MM.1S (cell line): Measurements from ENCODE around the gene SPRR2A.

ENCODE experiments used
- DNase-seq: peaks from one replicate; pipeline ENCODE4 v3.0.0-alpha.2; 2015
- H2AFZ ChIP-seq: fragments of 300-600 bp; sonication (generic); 2 replicates; pipeline ENCODE4 v1.6.0; 2016; ENCODE audit warnings: antibody characterized with exemption, low read length
- H3F3A ChIP-seq: fragments of 300-600 bp; sonication (generic); 2 replicates; pipeline ENCODE4 v1.6.1; 2016; ENCODE audit warnings: mild to moderate bottlenecking, antibody characterized with exemption, low read length, moderate library complexity, mixed read lengths; ENCODE audit not compliant: insufficient read depth
- H3K27ac ChIP-seq: fragments of 300-600 bp; sonication (generic); 2 replicates; pipeline ENCODE4 v1.5.1; 2016; ENCODE audit warnings: mild to moderate bottlenecking, low read length
- H3K27me3 ChIP-seq: fragments of 300-600 bp; sonication (generic); replicated peaks from 2 replicates; pipeline ENCODE4 v1.6.0; 2016; ENCODE audit warnings: low read length; ENCODE audit not compliant: insufficient read depth
- H3K36me3 ChIP-seq: fragments of 300-600 bp; sonication (generic); replicated peaks from 2 replicates; pipeline ENCODE4 v1.6.1; 2016; ENCODE audit warnings: mild to moderate bottlenecking, low read length, mixed read lengths; ENCODE audit not compliant: insufficient read depth
- H3K4me1 ChIP-seq: fragments of 300-600 bp; sonication (generic); 2 replicates; pipeline ENCODE4 v1.6.1; 2016; ENCODE audit warnings: low read length, mixed read lengths
- H3K4me2 ChIP-seq: fragments of 300-600 bp; sonication (generic); 2 replicates; pipeline ENCODE4 v1.6.0; 2016; ENCODE audit warnings: low read depth, low read length
- H3K4me3 ChIP-seq: fragments of 300-600 bp; sonication (generic); 2 replicates; pipeline ENCODE4 v1.5.1; 2016; ENCODE audit warnings: low read length, mixed read lengths
- H3K79me2 ChIP-seq: fragments of 300-600 bp; sonication (generic); 2 replicates; pipeline ENCODE4 v1.6.1; 2016; ENCODE audit warnings: mixed run types, low read length, mixed read lengths
- H3K9ac ChIP-seq: fragments of 300-600 bp; sonication (generic); 2 replicates; pipeline ENCODE4 v1.6.1; 2016; ENCODE audit warnings: low read length, mixed read lengths
- H3K9me2 ChIP-seq: fragments of 300-600 bp; sonication (generic); replicated peaks from 2 replicates; pipeline ENCODE4 v1.6.1; 2016; ENCODE audit warnings: mild to moderate bottlenecking, low read length, mixed read lengths; ENCODE audit not compliant: insufficient read depth
- H3K9me3 ChIP-seq: fragments of 300-600 bp; sonication (generic); replicated peaks from 2 replicates; pipeline ENCODE4 v1.6.1; 2016; ENCODE audit warnings: mild to moderate bottlenecking, low read length, mixed read lengths; ENCODE audit not compliant: insufficient read depth
- H4K20me1 ChIP-seq: fragments of 300-600 bp; sonication (generic); 2 replicates; pipeline ENCODE4 v1.6.1; 2016; ENCODE audit warnings: mild to moderate bottlenecking, low read length, moderate library complexity, mixed read lengths; ENCODE audit not compliant: insufficient read depth
- CTCF ChIP-seq: fragments of 300-600 bp; sonication (generic); IDR thresholded peaks from 2 replicates; pipeline ENCODE4 v1.5.1; 2016; ENCODE audit warnings: antibody characterized with exemption, low read length, mixed read lengths
- EZH2 ChIP-seq: fragments of 300-600 bp; sonication (generic); optimal IDR thresholded peaks from 2 replicates; pipeline ENCODE3; 2017; ENCODE audit warnings: low read depth, mild to moderate bottlenecking, antibody characterized with exemption, low read length, mixed read lengths
- EZH2phosphoT487 ChIP-seq: fragments of 300-600 bp; sonication (generic); IDR thresholded peaks from 2 replicates; pipeline ENCODE4 v1.6.1; 2018; ENCODE audit warnings: antibody characterized with exemption, low read length

Gene SPRR2A

GRCh38 chr1:153040950-153041631 lies 16.2 kb downstream of the SPRR2A start, which contains the start of gene SPRR2D:
Gene SPRR2D, minus strand, starts transcription at chr1:153041120. Its CDS starts 774 bp downstream, at chr1:153040346.
- Histone ChIP-seq H3F3A (no peaks in the 10 kb centered on the region), H3K4me3 (no peak within 1 kb of the TSS), H2AFZ (no peak within 1 kb of the TSS), H3K27me3 (no peaks in the 10 kb centered on the region), H3K79me2 (no peaks in the 10 kb centered on the region), H3K9me2 (no peaks in the 10 kb centered on the region), H3K27ac (no peak within 1 kb of the TSS), H3K9ac (no peak within 1 kb of the TSS), H3K9me3 (no peaks in the 10 kb centered on the region), H3K4me1 (peaks cover 3% of the 10 kb centered on the region; the same call in 1 of the 2 replicates), H4K20me1 (no peaks in the 10 kb centered on the region), H3K36me3 (no peaks in the 10 kb centered on the region), H3K4me2 (no peak within 1 kb of the TSS)
- TF ChIP-seq CTCF (no peak), EZH2phosphoT487 (no peak)
- no peak for DNase-seq

- Histone ChIP-seq H3K27me3 (no peaks in the 10 kb centered on the region), H3K36me3 (no peaks in the 10 kb centered on the region), H3K9me2 (no peaks in the 10 kb centered on the region), H3K27ac (no peak overlapping the region), H3K4me3 (no peak overlapping the region), H3F3A (no peaks in the 10 kb centered on the region), H4K20me1 (no peaks in the 10 kb centered on the region), H3K4me2 (no peak overlapping the region), H3K4me1 (no peaks in the 10 kb centered on the region), H2AFZ (no peak overlapping the region), H3K9ac (no peak overlapping the region), H3K79me2 (no peaks in the 10 kb centered on the region), H3K9me3 (no peaks in the 10 kb centered on the region)
- DNase-seq: no peak
- TF ChIP-seq CTCF: no peak
- no peak for TF ChIP-seq EZH2phosphoT487
Measured at GRCh38 chr1:153035211-153035610, 22.1 kb downstream of the SPRR2A start.

- H3K36me3 ChIP-seq: no peaks in the 10 kb centered on the region
- no peaks in the 10 kb centered on the region for H3K27me3 ChIP-seq
- H3K4me3 ChIP-seq: no peak overlapping the region
- no peak overlapping the region for H3K4me2 ChIP-seq
- no peak overlapping the region for H3K9ac ChIP-seq
- DNase-seq: peak; percentile 18
- no peaks in the 10 kb centered on the region for H3F3A ChIP-seq
- H3K9me2 ChIP-seq: no peaks in the 10 kb centered on the region
- H4K20me1 ChIP-seq: no peaks in the 10 kb centered on the region
- no peak overlapping the region for H2AFZ ChIP-seq
- H3K9me3 ChIP-seq: no peaks in the 10 kb centered on the region
- no peaks in the 10 kb centered on the region for H3K79me2 ChIP-seq
- TF ChIP-seq EZH2 (no peak), CTCF (peak; percentile 22; the same call in 1 of the 2 replicates)
- no peak overlapping the region for H3K27ac ChIP-seq
- H3K4me1 ChIP-seq: no peaks in the 10 kb centered on the region
Measured at GRCh38 chr1:153032677-153033308, 24.5 kb downstream of the SPRR2A start.
